ENCODE data around the gene KLF1.

KLF1 gene

DNA sequence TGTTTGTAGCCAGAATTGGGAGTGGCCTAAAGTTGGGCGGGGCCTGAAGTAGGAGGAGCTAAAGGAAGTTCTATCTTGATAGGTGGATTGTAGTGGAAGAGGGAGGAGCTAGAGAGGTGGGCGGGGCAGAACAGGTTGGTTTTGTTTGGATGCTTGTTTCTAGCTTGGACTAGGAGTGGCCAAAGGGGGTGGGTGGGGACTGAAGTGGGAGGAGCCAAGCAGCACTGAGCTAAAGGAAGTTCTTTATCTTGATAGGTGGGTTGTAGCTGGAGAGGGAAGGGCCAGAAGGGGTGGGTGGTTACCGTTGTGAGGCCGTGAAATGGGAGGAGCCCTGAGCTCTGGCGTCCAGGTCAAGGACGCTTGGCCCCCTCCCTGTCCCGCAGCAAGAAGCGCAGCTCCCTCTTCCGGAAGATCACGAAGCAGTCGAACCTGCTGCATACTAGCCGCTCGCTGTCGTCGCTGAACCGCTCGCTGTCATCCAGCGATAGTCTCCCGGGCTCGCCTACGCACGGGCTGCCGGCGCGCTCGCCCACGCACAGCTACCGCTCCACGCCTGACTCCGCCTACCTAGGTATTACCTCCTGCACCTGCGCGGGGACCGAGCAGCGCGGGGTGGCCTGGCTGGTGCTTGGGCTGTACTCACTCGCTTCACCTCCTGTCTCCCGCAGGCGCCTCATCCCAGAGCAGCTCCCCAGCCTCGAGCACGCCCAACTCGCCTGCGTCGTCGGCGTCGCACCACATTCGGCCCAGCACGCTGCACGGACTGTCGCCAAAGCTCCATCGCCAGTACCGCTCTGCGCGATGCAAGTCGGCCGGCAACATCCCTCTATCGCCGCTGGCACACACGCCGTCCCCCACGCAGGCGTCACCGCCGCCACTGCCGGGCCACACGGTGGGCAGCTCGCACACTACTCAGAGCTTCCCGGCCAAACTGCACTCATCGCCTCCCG is 13.8 kb downstream of the KLF1 start:
- no peak overlapping the region for H3K27ac ChIP-seq (ENCODE audit: low read depth, low read length)
- H4K20me1 ChIP-seq (ENCODE audit: control insufficient read depth, insufficient read depth, low read depth, low read length): no peaks in the 10 kb centered on the region
- H3F3A ChIP-seq (ENCODE audit: control insufficient read depth, insufficient read depth): peaks cover 5% of the 10 kb centered on the region; the same call in 1 of the 2 replicates
- no peak overlapping the region for H3K4me3 ChIP-seq (ENCODE audit: low read length)
- H3K27me3 ChIP-seq (ENCODE audit: control insufficient read depth, low read length): no peaks in the 10 kb centered on the region
- no peak overlapping the region for H3K4me2 ChIP-seq (ENCODE audit: low read length)
- TF ChIP-seq CTCF (IDR thresholded peaks at IDR 0.05; ENCODE audit: low read depth, low read length, poor library complexity, severe bottlenecking) (no peak), EZH2phosphoT487 (IDR thresholded peaks at IDR 0.05; ENCODE audit: borderline replicate concordance, low read length) (no peak)
- no peaks in the 10 kb centered on the region for H3K9me2 ChIP-seq (replicated peaks; ENCODE audit: control insufficient read depth, low read length)
- H3K36me3 ChIP-seq (ENCODE audit: control insufficient read depth, low read length): peaks cover 8% of the 10 kb centered on the region; the same call in 1 of the 2 replicates
- no peaks in the 10 kb centered on the region for H3K79me2 ChIP-seq (ENCODE audit: control insufficient read depth, low read length)
- peaks cover 7% of the 10 kb centered on the region; the same call in 1 of the 2 replicates for H3K9me3 ChIP-seq (ENCODE audit: control insufficient read depth, insufficient read depth, low read length)
- no peaks in the 10 kb centered on the region; the same call in 1 of the 2 replicates for H3K4me1 ChIP-seq (ENCODE audit: control insufficient read depth, low read length)

DNA sequence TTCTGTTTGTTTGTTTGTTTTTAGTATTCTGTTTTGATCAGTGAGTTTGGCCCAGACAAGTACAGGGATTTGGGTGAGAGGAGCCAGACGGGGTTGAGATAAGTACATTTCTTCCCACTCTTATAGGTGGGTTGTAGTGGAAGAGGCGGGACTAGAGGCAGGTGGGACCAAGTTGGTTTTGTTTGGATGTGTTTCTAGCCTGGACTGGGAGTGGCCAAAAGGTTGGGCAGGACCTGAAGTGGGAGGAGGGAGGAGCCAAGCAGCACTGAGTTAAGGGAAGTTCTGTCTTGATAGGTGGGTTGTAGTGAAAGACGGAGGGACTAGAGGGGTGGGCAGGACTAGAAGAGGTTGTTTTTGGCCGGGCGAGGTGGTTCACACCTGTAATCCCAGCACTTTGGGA is 14.7 kb downstream of the KLF1 start:
- Histone ChIP-seq H3F3A (ENCODE audit: control insufficient read depth, insufficient read depth) (peaks cover 5% of the 10 kb centered on the region; the same call in 1 of the 2 replicates), H3K27ac (ENCODE audit: low read depth, low read length) (no peak overlapping the region), H3K9me3 (ENCODE audit: control insufficient read depth, insufficient read depth, low read length) (peaks cover 7% of the 10 kb centered on the region; the same call in 1 of the 2 replicates), H3K79me2 (ENCODE audit: control insufficient read depth, low read length) (no peaks in the 10 kb centered on the region), H3K27me3 (ENCODE audit: control insufficient read depth, low read length) (no peaks in the 10 kb centered on the region), H3K4me1 (ENCODE audit: control insufficient read depth, low read length) (peaks cover 6% of the 10 kb centered on the region), H3K4me3 (ENCODE audit: low read length) (no peak overlapping the region), H3K9me2 (replicated peaks; ENCODE audit: control insufficient read depth, low read length) (no peaks in the 10 kb centered on the region), H3K36me3 (ENCODE audit: control insufficient read depth, low read length) (peaks cover 5% of the 10 kb centered on the region; the same call in 1 of the 2 replicates), H4K20me1 (ENCODE audit: control insufficient read depth, insufficient read depth, low read depth, low read length) (no peaks in the 10 kb centered on the region), H3K4me2 (ENCODE audit: low read length) (no peak overlapping the region)
- TF ChIP-seq CTCF (IDR thresholded peaks at IDR 0.05; ENCODE audit: low read depth, low read length, poor library complexity, severe bottlenecking): no peak
- no peak for TF ChIP-seq EZH2phosphoT487 (IDR thresholded peaks at IDR 0.05; ENCODE audit: borderline replicate concordance, low read length)

DNA sequence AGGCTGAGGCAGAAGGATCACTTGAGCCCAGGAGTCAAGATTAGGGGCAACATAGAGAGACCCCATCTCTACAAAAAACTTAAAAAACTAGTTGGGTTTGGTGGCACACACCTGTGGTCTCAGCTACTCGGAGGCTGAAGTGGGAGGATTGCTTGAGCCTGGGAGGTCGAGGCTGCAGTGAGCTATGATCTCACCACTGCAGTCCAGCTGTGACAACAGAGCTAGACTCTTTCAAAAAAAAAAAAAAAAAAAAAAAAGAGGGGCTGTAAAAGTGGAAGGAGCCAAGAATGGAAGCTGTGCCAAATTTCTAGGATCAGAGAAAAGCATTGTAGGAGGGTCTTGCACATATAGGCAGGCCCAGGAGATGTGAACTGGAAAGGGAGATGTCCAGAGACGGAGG is 15.3 kb downstream of the KLF1 start:
- Histone ChIP-seq H3K9me3 (ENCODE audit: control insufficient read depth, insufficient read depth, low read length) (peaks cover 7% of the 10 kb centered on the region; the same call in 1 of the 2 replicates), H3K4me2 (ENCODE audit: low read length) (no peak overlapping the region), H4K20me1 (ENCODE audit: control insufficient read depth, insufficient read depth, low read depth, low read length) (no peaks in the 10 kb centered on the region), H3K27ac (ENCODE audit: low read depth, low read length) (no peak overlapping the region), H3K79me2 (ENCODE audit: control insufficient read depth, low read length) (no peaks in the 10 kb centered on the region), H3K4me1 (ENCODE audit: control insufficient read depth, low read length) (peaks cover 11% of the 10 kb centered on the region), H3F3A (ENCODE audit: control insufficient read depth, insufficient read depth) (peaks cover 5% of the 10 kb centered on the region; the same call in 1 of the 2 replicates), H3K9me2 (replicated peaks; ENCODE audit: control insufficient read depth, low read length) (no peaks in the 10 kb centered on the region), H3K4me3 (ENCODE audit: low read length) (no peak overlapping the region), H3K36me3 (ENCODE audit: control insufficient read depth, low read length) (peaks cover 5% of the 10 kb centered on the region; the same call in 1 of the 2 replicates), H3K27me3 (ENCODE audit: control insufficient read depth, low read length) (no peaks in the 10 kb centered on the region)
- TF ChIP-seq CTCF (IDR thresholded peaks at IDR 0.05; ENCODE audit: low read depth, low read length, poor library complexity, severe bottlenecking) (no peak), EZH2phosphoT487 (IDR thresholded peaks at IDR 0.05; ENCODE audit: borderline replicate concordance, low read length) (no peak)
